ENCODE results near the gene TMEM138. TPM values are rescaled to one million over a fixed set of nuclear protein-coding genes. Genes with fewer than 3 reads are reported as not detected.
A peak's percentile ranks its signal among the peaks of the same experiment; 100 is the strongest.

Gene TMEM138
- total RNA-seq, 4 donors from 2014 or later: 14.6 to 28.1 (median 20.7) TPM

- no peaks in the 10 kb centered on the region for H3K9me3 ChIP-seq
- WGBS, 2 donors: 71 to 79% methylated on average over 6 to 8 of the region's 8 CpGs
- peaks cover 10 to 64% (median 32%) of the 10 kb centered on the region in 3 donors for H3K4me1 ChIP-seq
- DNase-seq: no peak
- H3K27me3 ChIP-seq: no peaks in the 10 kb centered on the region
- no peak overlapping the region for H3K4me3 ChIP-seq
- intact Hi-C loops (cut with DNase I): no loop called here
- H3K36me3 ChIP-seq: peaks cover 5 to 49% (median 36%) of the 10 kb centered on the region in 3 donors
- no peak for TF ChIP-seq POLR2A (IDR thresholded peaks at IDR 0.05)
- peak overlapping the region; percentile 48 to 79 (median 76) for H3K27ac ChIP-seq
Observed at GRCh38 chr11:61370349-61371005, 8.3 kb downstream of the TMEM138 start.

DNA sequence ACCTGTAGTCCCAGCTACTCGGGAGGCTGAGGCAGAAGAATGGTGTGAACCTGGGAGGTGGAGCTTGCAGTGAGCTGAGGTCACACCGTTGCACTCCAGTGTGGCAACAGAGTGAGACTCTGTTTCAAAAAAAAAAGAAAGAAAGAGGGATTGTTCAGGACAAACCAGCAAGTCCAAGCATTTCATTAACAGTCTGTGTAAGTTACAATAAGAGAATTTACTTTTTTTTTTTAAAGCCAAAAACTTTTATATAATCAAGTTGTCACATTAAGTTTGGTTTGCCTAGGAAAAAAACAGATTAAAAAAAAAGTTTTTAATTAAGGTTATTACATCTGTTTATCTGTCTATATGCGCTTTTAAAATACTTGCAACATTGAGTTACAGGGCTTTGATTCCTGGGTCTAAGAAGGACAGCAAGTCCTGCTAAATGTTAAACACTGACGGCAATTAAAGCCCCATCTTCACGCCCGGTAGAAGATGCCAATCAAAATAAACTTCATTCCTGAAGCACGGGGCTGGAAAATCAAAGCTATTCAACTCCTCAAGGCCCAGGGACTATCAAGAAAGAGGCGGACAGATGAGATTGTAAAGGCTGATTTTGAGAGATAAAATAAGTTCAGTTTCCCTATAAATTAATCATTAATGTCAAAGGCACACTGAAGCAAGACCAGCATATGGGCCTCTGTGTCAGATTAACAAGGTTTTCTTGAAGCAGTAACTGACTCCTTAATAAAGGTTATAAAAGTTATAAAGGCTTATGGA is 10.7 kb downstream of the TMEM138 start:
- H3K9me3 ChIP-seq: no peaks in the 10 kb centered on the region
- no peak overlapping the region for H3K4me3 ChIP-seq
- intact Hi-C loops (cut with DNase I): no loop called here
- 79 to 90% methylated on average over 8 of the region's 8 CpGs for WGBS, 2 donors
- TF ChIP-seq CTCF (IDR thresholded peaks at IDR 0.05) (no peak), POLR2A (IDR thresholded peaks at IDR 0.05) (no peak)
- peaks cover 0 to 32% (median 14%) of the 10 kb centered on the region in 3 donors for H3K36me3 ChIP-seq
- peaks cover 10 to 67% (median 30%) of the 10 kb centered on the region in 3 donors for H3K4me1 ChIP-seq
- no peak overlapping the region for H3K27ac ChIP-seq
- DNase-seq: no peak
- H3K27me3 ChIP-seq: no peaks in the 10 kb centered on the region

- TF ChIP-seq POLR2A (IDR thresholded peaks at IDR 0.05) (no peak), CTCF (IDR thresholded peaks at IDR 0.05) (no peak)
- no peak for DNase-seq
- H3K36me3 ChIP-seq: peaks cover 0 to 13% (median 0%) of the 10 kb centered on the region in 3 donors
- H3K27me3 ChIP-seq: no peaks in the 10 kb centered on the region
- H3K4me3 ChIP-seq: no peak overlapping the region
- intact Hi-C loops (cut with DNase I): no loop called here
- 44 to 59% methylated on average over 6 of the region's 6 CpGs for WGBS, 2 donors
- H3K9me3 ChIP-seq: no peaks in the 10 kb centered on the region
- H3K27ac ChIP-seq: peak overlapping the region in 1 of 4 donors; percentile 39
- peaks cover 10 to 59% (median 21%) of the 10 kb centered on the region in 3 donors for H3K4me1 ChIP-seq
Observed at GRCh38 chr11:61375761-61376108, 13.6 kb downstream of the TMEM138 start.

GRCh38 chr11:61377461-61378160 is 15.4 kb downstream of the TMEM138 start:
- Histone ChIP-seq H3K4me1 (peaks cover 10 to 54% (median 18%) of the 10 kb centered on the region in 3 donors), H3K27me3 (no peaks in the 10 kb centered on the region), H3K4me3 (no peak overlapping the region), H3K36me3 (peaks cover 0 to 8% (median 0%) of the 10 kb centered on the region in 3 donors), H3K27ac (peak overlapping the region in 1 of 4 donors; percentile 81), H3K9me3 (no peaks in the 10 kb centered on the region)
- WGBS, 2 donors: 57 to 65% methylated on average over 6 of the region's 6 CpGs
- intact Hi-C loops (cut with DNase I): no loop called here
- DNase-seq: no peak
- TF ChIP-seq CTCF (IDR thresholded peaks at IDR 0.05) (no peak), POLR2A (IDR thresholded peaks at IDR 0.05) (no peak)

- no peak overlapping the region for H3K4me3 ChIP-seq
- no peak for DNase-seq
- H3K9me3 ChIP-seq: no peaks in the 10 kb centered on the region
- peaks cover 10 to 62% (median 18%) of the 10 kb centered on the region in 3 donors for H3K4me1 ChIP-seq
- intact Hi-C loops (cut with DNase I): no loop called here
- TF ChIP-seq POLR2A (IDR thresholded peaks at IDR 0.05) (no peak), CTCF (IDR thresholded peaks at IDR 0.05) (no peak)
- 37 to 46% methylated on average over 4 of the region's 5 CpGs for WGBS, 2 donors
- peak overlapping the region; percentile 37 to 81 (median 68) for H3K27ac ChIP-seq
- H3K36me3 ChIP-seq: peaks cover 0 to 8% (median 0%) of the 10 kb centered on the region in 3 donors
- H3K27me3 ChIP-seq: no peaks in the 10 kb centered on the region
Observed at GRCh38 chr11:61378713-61379313, 16.6 kb downstream of the TMEM138 start.
